Sigmoid colon (tissue), 7 donors: Measurements from ENCODE around the gene PADI6. TPM values are rescaled to one million over a fixed set of nuclear protein-coding genes. Genes with fewer than 3 reads are reported as not detected.
A peak's percentile ranks its signal among the peaks of the same experiment; 100 is the strongest.

Experiments
- DNase-seq: peaks from one replicate; pipeline ENCODE4 v3.0.0-alpha.2; 2019
- H3K27ac ChIP-seq, 4 donors: fragments of 200-600 bp; sonication (generic); one replicate each; pipeline ENCODE4 v1.5.1; 2016 to 2019; ENCODE audit warnings: mild to moderate bottlenecking in 1 of 4
- H3K27me3 ChIP-seq, 3 donors: fragments of 200-600 bp; sonication (generic); one replicate each; pipeline ENCODE4 v1.5.1; 2019; ENCODE audit warnings: mild to moderate bottlenecking in 1 of 3
- H3K36me3 ChIP-seq, 4 donors: fragments of 200-600 bp; sonication (generic); one replicate each; pipeline ENCODE4 v1.5.1; 2016 to 2019
- H3K4me1 ChIP-seq, 4 donors: fragments of 200-600 bp; sonication (generic); one replicate each; pipeline ENCODE4 v1.5.1; 2017 to 2019
- H3K4me3 ChIP-seq, 4 donors: fragments of 200-600 bp; sonication (generic); one replicate each; pipeline ENCODE4 v1.5.1; 2017 to 2019; ENCODE audit warnings: mild to moderate bottlenecking in 2 of 4, moderate library complexity in 1 of 4
- H3K9me3 ChIP-seq, 4 donors: fragments of 200-600 bp in 3 of 4; sonication (generic) in 3 of 4; one replicate each; pipeline versions ENCODE4 v1.5.1 to v1.6.1; 2013 to 2019
- CTCF ChIP-seq, 4 experiments: fragments of 450-650 bp in 3 of 4; fragments of 200-600 bp in 1 of 4; IDR thresholded peaks; one replicate each; pipeline ENCODE4 v1.5.1; 2016 to 2019; ENCODE audit warnings: antibody characterized with exemption in 4 of 4, mild to moderate bottlenecking in 3 of 4, moderate library complexity in 2 of 4
- EP300 ChIP-seq, 4 donors: sonication (generic); formaldehyde crosslinking; IDR thresholded peaks; one replicate each; pipeline ENCODE4 v1.6.1; 2017; ENCODE audit warnings: antibody characterized with exemption in 4 of 4
- POLR2A ChIP-seq, 2 donors: fragments of 450-650 bp; IDR thresholded peaks; one replicate each; pipeline ENCODE4 v1.6.1; 2016; ENCODE audit warnings: antibody characterized with exemption in 2 of 2, mild to moderate bottlenecking in 2 of 2, moderate library complexity in 2 of 2
- POLR2AphosphoS5 ChIP-seq, 4 donors: sonication (generic); formaldehyde crosslinking; IDR thresholded peaks; one replicate each; pipeline ENCODE4 v1.6.1; 2017; ENCODE audit warnings: antibody characterized with exemption in 4 of 4
- WGBS, 2 donors: extraction: QIAGEN DNeasy Blood & Tissue Kit; methylation state at CpG; one replicate each; pipeline ENCODE4 v1.1.7; 2013; 5-methylcytosine and 5-hydroxymethylcytosine counted together
- intact Hi-C: fragments of 100-400 bp; cut with DNase I; formaldehyde crosslinking; loops from one replicate; pipeline ENCODE4 v1.15.1; 2023
- polyA plus RNA-seq, 3 donors: library from polyadenylated mRNA; stranded (reverse); fragments of 200-250 nt; gene quantifications; one replicate each; pipeline ENCODE4 v1.2.3, GENCODE V29; 2013
- total RNA-seq, 4 donors: library from RNA; depleted of rRNA; stranded (reverse); fragments of >200 nt; gene quantifications; one replicate each; pipeline ENCODE4 v1.1.0, GENCODE V29; 2016
- donor health status: healthy with polysubstance abuse.
- donor health status: Bipolar disorder and iron deficiency.
- donor health status: healthy.

The PADI6 gene
- total and polyA plus RNA-seq, 7 donors: not detected

- H3K4me3 ChIP-seq: peak overlapping the region; percentile 60 to 77 (median 66)
- peaks cover 0 to 39% (median 29%) of the 10 kb centered on the region in 4 donors for H3K4me1 ChIP-seq
- peaks cover 0 to 17% (median 1%) of the 10 kb centered on the region in 4 donors for H3K36me3 ChIP-seq
- WGBS, 2 donors: 47 to 60% methylated on average over 13 of the region's 13 CpGs
- H3K27me3 ChIP-seq: no peaks in the 10 kb centered on the region
- TF ChIP-seq POLR2A (IDR thresholded peaks at IDR 0.05) (no peak), POLR2AphosphoS5 (IDR thresholded peaks at IDR 0.05) (no peak), EP300 (IDR thresholded peaks at IDR 0.05) (no peak), CTCF (IDR thresholded peaks at IDR 0.05) (no peak)
- no peak for DNase-seq
- peak overlapping the region; percentile 80 to 94 (median 88) for H3K27ac ChIP-seq
- H3K9me3 ChIP-seq: no peaks in the 10 kb centered on the region
- intact Hi-C loops: loop anchor here (1.0 to 5.0 kb wide), 2 partner anchors 12 to 91 kb away; no protein-coding TSS in a partner anchor
These were observed 64.6 kb downstream of the PADI6 start for GRCh38 chr1:17436380-17437174.

GRCh38 chr1:17437260-17437579 lies 65.2 kb downstream of the PADI6 start:
- no peak for TF ChIP-seq POLR2AphosphoS5 (IDR thresholded peaks at IDR 0.05)
- TF ChIP-seq EP300 (IDR thresholded peaks at IDR 0.05): no peak
- no peak for TF ChIP-seq CTCF (IDR thresholded peaks at IDR 0.05)
- TF ChIP-seq POLR2A (IDR thresholded peaks at IDR 0.05): no peak
- H3K9me3 ChIP-seq: no peaks in the 10 kb centered on the region
- 3 to 6% methylated on average over 9 of the region's 9 CpGs for WGBS, 2 donors
- H3K27ac ChIP-seq: peak overlapping the region; percentile 80 to 94 (median 88)
- peaks cover 0 to 17% (median under 1%) of the 10 kb centered on the region in 4 donors for H3K36me3 ChIP-seq
- peak overlapping the region; percentile 60 to 77 (median 66) for H3K4me3 ChIP-seq
- H3K27me3 ChIP-seq: no peaks in the 10 kb centered on the region
- intact Hi-C loops: loop anchor here (1.0 to 5.0 kb wide), 2 partner anchors 13 to 90 kb away; no protein-coding TSS in a partner anchor
- peaks cover 0 to 39% (median 29%) of the 10 kb centered on the region in 4 donors for H3K4me1 ChIP-seq
- DNase-seq: no peak

DNA sequence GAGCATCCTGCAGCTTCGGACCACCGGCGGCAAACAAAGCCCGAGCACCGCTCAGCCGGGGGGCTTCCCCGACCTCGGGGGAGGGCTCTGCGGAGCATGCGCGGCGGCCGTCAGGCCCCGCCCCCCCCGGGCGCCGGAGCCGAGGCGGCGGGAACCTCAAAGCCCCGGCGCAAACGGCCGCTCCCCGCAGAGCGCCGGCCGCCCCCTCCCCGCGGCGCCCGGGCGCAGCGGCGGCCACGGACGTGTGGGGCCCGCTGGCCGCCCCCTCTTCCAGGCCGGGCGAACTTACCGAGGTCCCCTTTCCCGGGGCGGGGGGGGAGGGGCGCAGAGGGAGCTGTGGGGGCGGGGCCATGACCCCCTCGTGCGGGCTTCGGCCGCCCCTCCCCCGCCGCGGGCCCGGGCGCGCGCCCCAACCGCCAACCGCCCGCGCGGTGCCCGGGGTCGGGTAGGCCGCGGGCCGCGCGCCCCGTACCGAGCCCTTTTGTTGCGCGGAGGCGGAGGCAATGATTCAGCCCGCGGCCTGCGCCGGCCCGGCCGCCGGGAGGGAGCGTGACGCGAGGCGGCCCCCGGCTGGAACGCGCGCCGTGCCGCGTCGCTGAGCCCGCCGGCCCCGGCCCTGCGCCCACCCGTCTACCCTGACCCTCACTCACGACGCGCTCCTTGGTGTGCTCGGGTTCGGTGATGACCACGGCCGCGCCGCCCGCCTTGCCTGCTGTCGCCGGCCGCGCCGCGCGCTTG lies 65.8 kb downstream of the PADI6 start:
- no peak for DNase-seq
- intact Hi-C loops: loop anchor here (1.0 to 5.0 kb wide), 2 partner anchors 13 to 90 kb away; no protein-coding TSS in a partner anchor
- 0% methylated on average over 115 of the region's 115 CpGs for WGBS, 2 donors
- TF ChIP-seq POLR2AphosphoS5 (IDR thresholded peaks at IDR 0.05) (peak in 3 of 4 donors; percentile 18 to 54 (median 21)), EP300 (IDR thresholded peaks at IDR 0.05) (no peak)
- no peaks in the 10 kb centered on the region for H3K27me3 ChIP-seq
- peak overlapping the region; percentile 80 to 94 (median 88) for H3K27ac ChIP-seq
- H3K4me3 ChIP-seq: peak overlapping the region; percentile 60 to 77 (median 66)
- peaks cover 0 to 17% (median 0%) of the 10 kb centered on the region in 4 donors for H3K36me3 ChIP-seq
- peaks cover 0 to 39% (median 29%) of the 10 kb centered on the region in 4 donors for H3K4me1 ChIP-seq
- H3K9me3 ChIP-seq: no peaks in the 10 kb centered on the region

- Histone ChIP-seq H3K27ac (peak overlapping the region; percentile 80 to 94 (median 88)), H3K4me1 (peaks cover 0 to 39% (median 29%) of the 10 kb centered on the region in 4 donors), H3K9me3 (no peaks in the 10 kb centered on the region), H3K27me3 (no peaks in the 10 kb centered on the region), H3K36me3 (peaks cover 0 to 11% (median 0%) of the 10 kb centered on the region in 4 donors), H3K4me3 (peak overlapping the region; percentile 60 to 77 (median 66))
- DNase-seq: no peak
- 1% methylated on average over 78 of the region's 78 CpGs for WGBS, 2 donors
- intact Hi-C loops: loop anchor here (1.0 to 5.0 kb wide), 2 partner anchors 18 to 89 kb away; no protein-coding TSS in a partner anchor
- TF ChIP-seq POLR2A (IDR thresholded peaks at IDR 0.05) (no peak), POLR2AphosphoS5 (IDR thresholded peaks at IDR 0.05) (peak in 1 of 4 donors; percentile 35), EP300 (IDR thresholded peaks at IDR 0.05) (no peak), CTCF (IDR thresholded peaks at IDR 0.05) (no peak)
These were observed 66.6 kb downstream of the PADI6 start for GRCh38 chr1:17438318-17439249.
